ENCODE data around the gene PDE12. TPM values are rescaled to one million over a fixed set of nuclear protein-coding genes. Genes with fewer than 3 reads are reported as not detected.

PDE12 gene, protein sequence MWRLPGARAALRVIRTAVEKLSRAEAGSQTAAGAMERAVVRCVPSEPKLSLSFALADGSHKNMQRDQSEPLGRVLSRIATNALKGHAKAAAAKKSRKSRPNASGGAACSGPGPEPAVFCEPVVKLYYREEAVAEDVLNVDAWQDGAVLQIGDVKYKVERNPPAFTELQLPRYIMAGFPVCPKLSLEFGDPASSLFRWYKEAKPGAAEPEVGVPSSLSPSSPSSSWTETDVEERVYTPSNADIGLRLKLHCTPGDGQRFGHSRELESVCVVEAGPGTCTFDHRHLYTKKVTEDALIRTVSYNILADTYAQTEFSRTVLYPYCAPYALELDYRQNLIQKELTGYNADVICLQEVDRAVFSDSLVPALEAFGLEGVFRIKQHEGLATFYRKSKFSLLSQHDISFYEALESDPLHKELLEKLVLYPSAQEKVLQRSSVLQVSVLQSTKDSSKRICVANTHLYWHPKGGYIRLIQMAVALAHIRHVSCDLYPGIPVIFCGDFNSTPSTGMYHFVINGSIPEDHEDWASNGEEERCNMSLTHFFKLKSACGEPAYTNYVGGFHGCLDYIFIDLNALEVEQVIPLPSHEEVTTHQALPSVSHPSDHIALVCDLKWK
- 15.3 and 15.8 TPM in 2 replicates for total RNA-seq
- long read RNA-seq, full-length matches to known transcripts = 28 of 37 reads
- long read RNA-seq, partial matches to known transcripts = 0 of 37 reads
- long read RNA-seq, other reads (novel, unspliced or antisense) = 9 of 37 reads

DNA sequence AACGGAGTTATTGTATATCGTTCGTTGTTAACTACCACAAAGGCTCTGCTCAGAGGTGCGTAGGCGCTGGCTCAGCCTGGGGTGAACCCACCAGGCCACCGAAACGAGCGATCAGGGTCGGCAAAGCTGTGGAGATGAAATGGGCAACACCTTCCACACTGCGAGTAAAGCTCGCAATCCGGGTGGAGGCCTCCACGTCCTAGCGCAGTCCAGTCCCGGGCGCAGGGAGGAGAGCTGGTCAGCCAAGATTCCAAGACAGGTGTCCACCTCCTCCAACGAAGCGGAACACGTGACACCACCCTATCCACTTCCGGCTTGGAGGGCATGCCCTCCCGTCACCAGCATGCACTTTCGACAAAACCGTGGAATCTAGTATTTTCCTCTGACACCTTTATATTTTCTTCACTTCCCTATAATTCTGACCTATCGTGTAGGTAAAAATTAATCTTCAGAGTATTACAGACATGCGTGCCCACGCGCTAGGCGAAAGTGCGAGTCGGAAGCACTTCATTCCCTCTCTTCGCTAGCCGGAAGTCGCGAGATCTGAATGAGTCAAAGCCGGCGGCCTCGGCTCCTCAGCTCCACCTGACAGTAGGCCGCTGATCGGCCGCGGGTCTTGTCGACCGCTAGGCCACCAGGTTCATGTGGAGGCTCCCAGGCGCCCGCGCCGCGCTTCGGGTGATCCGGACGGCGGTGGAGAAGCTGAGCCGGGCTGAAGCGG is at the start of gene PDE12:
TSS of gene PDE12 (plus strand) at position 537 of the 721 bp plus-strand sequence. CDS start at position 643, 106 bp downstream.
- DNase-seq (ENCODE audit: extremely low spot score, unreplicated experiment) = peak; percentile 91
- Mint-ChIP-seq H3K27ac (ENCODE audit: unreplicated experiment) (peak within 1 kb of the TSS; percentile 98), H3K9me3 (ENCODE audit: unreplicated experiment) (no peaks in the 10 kb centered on the region), H3K27me3 (ENCODE audit: unreplicated experiment) (no peaks in the 10 kb centered on the region), H3K4me1 (ENCODE audit: unreplicated experiment) (peaks cover 33% of the 10 kb centered on the region), H3K36me3 (ENCODE audit: unreplicated experiment) (peaks cover 11% of the 10 kb centered on the region), H3K4me3 (ENCODE audit: unreplicated experiment) (peak within 1 kb of the TSS; percentile 89)
- TF ChIP-seq, protein P1, sequence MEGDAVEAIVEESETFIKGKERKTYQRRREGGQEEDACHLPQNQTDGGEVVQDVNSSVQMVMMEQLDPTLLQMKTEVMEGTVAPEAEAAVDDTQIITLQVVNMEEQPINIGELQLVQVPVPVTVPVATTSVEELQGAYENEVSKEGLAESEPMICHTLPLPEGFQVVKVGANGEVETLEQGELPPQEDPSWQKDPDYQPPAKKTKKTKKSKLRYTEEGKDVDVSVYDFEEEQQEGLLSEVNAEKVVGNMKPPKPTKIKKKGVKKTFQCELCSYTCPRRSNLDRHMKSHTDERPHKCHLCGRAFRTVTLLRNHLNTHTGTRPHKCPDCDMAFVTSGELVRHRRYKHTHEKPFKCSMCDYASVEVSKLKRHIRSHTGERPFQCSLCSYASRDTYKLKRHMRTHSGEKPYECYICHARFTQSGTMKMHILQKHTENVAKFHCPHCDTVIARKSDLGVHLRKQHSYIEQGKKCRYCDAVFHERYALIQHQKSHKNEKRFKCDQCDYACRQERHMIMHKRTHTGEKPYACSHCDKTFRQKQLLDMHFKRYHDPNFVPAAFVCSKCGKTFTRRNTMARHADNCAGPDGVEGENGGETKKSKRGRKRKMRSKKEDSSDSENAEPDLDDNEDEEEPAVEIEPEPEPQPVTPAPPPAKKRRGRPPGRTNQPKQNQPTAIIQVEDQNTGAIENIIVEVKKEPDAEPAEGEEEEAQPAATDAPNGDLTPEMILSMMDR (IDR thresholded peaks at IDR 0.05) = no peak

GRCh38 chr3:57512166-57512565 is 43.9 kb upstream of the PDE12 start:
- TF ChIP-seq, protein P1 (IDR thresholded peaks at IDR 0.05) = no peak
- Mint-ChIP-seq H3K4me3 (ENCODE audit: unreplicated experiment) (no peak overlapping the region), H3K36me3 (ENCODE audit: unreplicated experiment) (no peaks in the 10 kb centered on the region), H3K9me3 (ENCODE audit: unreplicated experiment) (no peaks in the 10 kb centered on the region), H3K27ac (ENCODE audit: unreplicated experiment) (peak overlapping the region; percentile 28), H3K27me3 (ENCODE audit: unreplicated experiment) (peaks cover 5% of the 10 kb centered on the region), H3K4me1 (ENCODE audit: unreplicated experiment) (peaks cover 9% of the 10 kb centered on the region)
- DNase-seq (ENCODE audit: extremely low spot score, unreplicated experiment) = no peak

GRCh38 chr3:57518276-57518915 is 37.7 kb upstream of the PDE12 start:
- TF ChIP-seq, protein P1 (IDR thresholded peaks at IDR 0.05) = no peak
- Mint-ChIP-seq H3K4me3 (ENCODE audit: unreplicated experiment) (no peak overlapping the region), H3K4me1 (ENCODE audit: unreplicated experiment) (peaks cover 10% of the 10 kb centered on the region), H3K27ac (ENCODE audit: unreplicated experiment) (no peak overlapping the region), H3K9me3 (ENCODE audit: unreplicated experiment) (no peaks in the 10 kb centered on the region), H3K27me3 (ENCODE audit: unreplicated experiment) (no peaks in the 10 kb centered on the region), H3K36me3 (ENCODE audit: unreplicated experiment) (no peaks in the 10 kb centered on the region)
- no peak for DNase-seq (ENCODE audit: extremely low spot score, unreplicated experiment)

DNA sequence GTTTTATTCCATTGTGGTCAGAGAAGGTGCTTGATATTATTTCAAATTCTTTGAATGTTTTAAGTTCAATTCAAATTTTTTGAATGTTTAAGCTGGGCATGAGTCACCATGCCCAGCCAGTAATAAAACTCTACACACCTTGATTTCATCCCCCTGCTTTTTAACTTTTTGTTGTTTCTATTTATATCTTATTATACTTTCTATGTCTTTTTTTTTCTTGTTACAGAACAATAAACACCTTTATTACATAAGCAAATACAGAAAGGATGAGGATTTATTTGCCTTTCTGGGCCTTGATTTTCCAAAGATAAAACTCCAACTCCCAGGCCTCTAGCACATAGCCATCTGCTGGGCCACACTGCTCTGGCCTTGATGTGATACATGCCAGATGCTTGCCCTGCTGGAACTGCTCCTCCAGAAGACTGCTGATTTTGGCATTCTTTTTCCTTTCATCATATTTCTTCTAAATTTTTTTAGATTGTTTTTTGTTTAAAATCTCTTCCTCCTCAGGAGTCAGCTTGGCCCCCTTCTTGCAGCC is 25.9 kb upstream of the PDE12 start:
- Mint-ChIP-seq H3K36me3 (ENCODE audit: unreplicated experiment) (no peaks in the 10 kb centered on the region), H3K9me3 (ENCODE audit: unreplicated experiment) (no peaks in the 10 kb centered on the region), H3K4me1 (ENCODE audit: unreplicated experiment) (peaks cover 4% of the 10 kb centered on the region), H3K27me3 (ENCODE audit: unreplicated experiment) (no peaks in the 10 kb centered on the region), H3K27ac (ENCODE audit: unreplicated experiment) (no peak overlapping the region), H3K4me3 (ENCODE audit: unreplicated experiment) (no peak overlapping the region)
- TF ChIP-seq, protein P1 (IDR thresholded peaks at IDR 0.05) = no peak
- DNase-seq (ENCODE audit: extremely low spot score, unreplicated experiment) = no peak

All from osteocyte (in vitro differentiated cells).